Chondrocyte (in vitro differentiated cells): Measurements from ENCODE around the gene TARDBP. TPM values are rescaled to one million over a fixed set of nuclear protein-coding genes. Genes with fewer than 3 reads are reported as not detected.
"Not testable (repeated sequence)": the region's sequence is repeated elsewhere in the genome, so short reads cannot be mapped to it uniquely, and the experiment has no call there.

Experiments used
- DNase-seq: peaks from one replicate; pipeline ENCODE4 v3.0.0; 2021; ENCODE audit warnings: mixed read lengths, low spot score
- H3K27ac Mint-ChIP-seq: one replicate; pipeline ENCODE4 v1.8.0; 2021; ENCODE audit warnings: mild to moderate bottlenecking, moderate library complexity, mixed read lengths; ENCODE audit not compliant: unreplicated experiment
- H3K27me3 Mint-ChIP-seq: 2 replicates; pipeline ENCODE4 v1.8.0; 2021; ENCODE audit warnings: low read depth, mixed read lengths
- H3K36me3 Mint-ChIP-seq: 2 replicates; pipeline ENCODE4 v1.8.0; 2021; ENCODE audit warnings: low read depth, mixed read lengths
- H3K4me1 Mint-ChIP-seq: 2 replicates; pipeline ENCODE4 v1.8.0; 2021; ENCODE audit warnings: low read depth, mild to moderate bottlenecking, mixed read lengths
- H3K4me3 Mint-ChIP-seq: one replicate; pipeline ENCODE4 v1.8.0; 2021; ENCODE audit warnings: mild to moderate bottlenecking, moderate library complexity, mixed read lengths; ENCODE audit not compliant: unreplicated experiment
- H3K9me3 Mint-ChIP-seq: 2 replicates; pipeline ENCODE4 v1.8.0; 2021; ENCODE audit warnings: low read depth, mixed read lengths
- CTCF ChIP-seq: fragments of 200-600 bp; sonication (generic); IDR thresholded peaks from 2 replicates; pipeline ENCODE4 v1.5.0; 2021; ENCODE audit warnings: antibody characterized with exemption, mild to moderate bottlenecking, moderate library complexity
- total RNA-seq: library from RNA; stranded (reverse); gene quantifications from 3 replicates; pipeline ENCODE4 v1.2.1, GENCODE V29; 2021

The TARDBP gene
- total RNA-seq, 1 donor from 2014 or later: 103 TPM

GRCh38 chr1:11039351-11040104 lies 27.1 kb downstream of the TARDBP start:
- no peaks in the 10 kb centered on the region for H3K36me3 Mint-ChIP-seq
- peaks cover 8% of the 10 kb centered on the region for H3K4me1 Mint-ChIP-seq
- H3K4me3 Mint-ChIP-seq: no peak overlapping the region
- DNase-seq: no peak
- H3K27ac Mint-ChIP-seq: no peak overlapping the region
- no peak for TF ChIP-seq CTCF
- no peaks in the 10 kb centered on the region for H3K27me3 Mint-ChIP-seq
- no peaks in the 10 kb centered on the region for H3K9me3 Mint-ChIP-seq

- DNase-seq, H3K27ac Mint-ChIP-seq, H3K4me1 Mint-ChIP-seq, H3K4me3 Mint-ChIP-seq, H3K36me3 Mint-ChIP-seq, H3K27me3 Mint-ChIP-seq, H3K9me3 Mint-ChIP-seq: not testable (repeated sequence)
These were observed 27.6 kb downstream of the TARDBP start for GRCh38 chr1:11040105-11040429.

GRCh38 chr1:11041048-11041447 lies 28.6 kb downstream of the TARDBP start:
- H3K36me3 Mint-ChIP-seq: no peaks in the 10 kb centered on the region
- H3K9me3 Mint-ChIP-seq: no peaks in the 10 kb centered on the region
- H3K4me1 Mint-ChIP-seq: peaks cover 8% of the 10 kb centered on the region
- no peak overlapping the region for H3K27ac Mint-ChIP-seq
- no peak for TF ChIP-seq CTCF
- DNase-seq: no peak
- H3K27me3 Mint-ChIP-seq: no peaks in the 10 kb centered on the region
- no peak overlapping the region for H3K4me3 Mint-ChIP-seq

- no peak overlapping the region for H3K4me3 Mint-ChIP-seq
- TF ChIP-seq CTCF: no peak
- no peaks in the 10 kb centered on the region for H3K36me3 Mint-ChIP-seq
- no peak for DNase-seq
- H3K4me1 Mint-ChIP-seq: peaks cover 8% of the 10 kb centered on the region
- no peaks in the 10 kb centered on the region for H3K9me3 Mint-ChIP-seq
- no peak overlapping the region for H3K27ac Mint-ChIP-seq
- no peaks in the 10 kb centered on the region for H3K27me3 Mint-ChIP-seq
These were observed 29.6 kb downstream of the TARDBP start for GRCh38 chr1:11042065-11042464.

- no peak for DNase-seq
- Mint-ChIP-seq H3K27me3 (no peaks in the 10 kb centered on the region), H3K4me1 (no peaks in the 10 kb centered on the region), H3K9me3 (no peaks in the 10 kb centered on the region), H3K36me3 (no peaks in the 10 kb centered on the region), H3K27ac (no peak overlapping the region), H3K4me3 (no peak overlapping the region)
- TF ChIP-seq CTCF: no peak
These were observed 30.8 kb downstream of the TARDBP start for GRCh38 chr1:11042995-11043874.
